ENCODE results near the gene CTNND2. TPM values are rescaled to one million over a fixed set of nuclear protein-coding genes. Genes with fewer than 3 reads are reported as not detected.

The CTNND2 gene
- total RNA-seq, 1 experiment from 2014 or later, result 7.0 TPM

- Histone ChIP-seq H3K56ac (ENCODE audit: insufficient read length, low read depth, low read length) (no peak overlapping the region), H3T11ph (ENCODE audit: low read length) (no peak overlapping the region), H2BK20ac (ENCODE audit: low read depth, low read length, poor library complexity, severe bottlenecking) (no peak overlapping the region), H2BK120ac (ENCODE audit: low read depth, low read length, poor library complexity, severe bottlenecking) (no peak overlapping the region), H4K20me1 (ENCODE audit: control insufficient read depth, insufficient read depth, insufficient read length) (no peaks in the 10 kb centered on the region), H2BK5ac (ENCODE audit: insufficient read length, low read length) (no peak overlapping the region), H3K79me2 (ENCODE audit: insufficient read depth, low read length) (no peaks in the 10 kb centered on the region), H3K4me1 (ENCODE audit: insufficient read depth, low read length) (no peaks in the 10 kb centered on the region; the same call in 1 of the 2 replicates), H3K9ac (ENCODE audit: extremely low read depth, insufficient read length, low read length) (no peak overlapping the region), H2AFZ (ENCODE audit: low read length) (no peak overlapping the region), H2AK5ac (ENCODE audit: insufficient read length, low read length) (no peak overlapping the region), H3K79me1 (ENCODE audit: insufficient read depth, low read depth, low read length, poor library complexity, severe bottlenecking) (no peaks in the 10 kb centered on the region), H3K27me3 (ENCODE audit: insufficient read depth, low read length) (no peaks in the 10 kb centered on the region), H3K23me2 (ENCODE audit: insufficient read length, low read depth, low read length, poor library complexity, severe bottlenecking) (no peaks in the 10 kb centered on the region), H3K4me2 (ENCODE audit: insufficient read depth, insufficient read length, low read length) (no peak overlapping the region), H4K8ac (replicated peaks; ENCODE audit: insufficient read length, low read depth, low read length) (no peak overlapping the region), H2BK15ac (ENCODE audit: low read depth, low read length) (no peak overlapping the region), H3K27ac (ENCODE audit: insufficient read length, low read depth, low read length) (no peak overlapping the region), H3K4ac (ENCODE audit: low read depth, low read length) (no peak overlapping the region), H3K23ac (ENCODE audit: insufficient read length, low read depth, low read length) (no peak overlapping the region), H4K91ac (ENCODE audit: insufficient read length, low read depth, low read length) (no peak overlapping the region), H4K5ac (ENCODE audit: insufficient read length, low read depth, low read length) (no peak overlapping the region), H2BK12ac (ENCODE audit: insufficient read length, low read depth, low read length) (no peak overlapping the region), H3K9me3 (ENCODE audit: control insufficient read depth, low read depth, low read length) (no peaks in the 10 kb centered on the region), H3K14ac (ENCODE audit: insufficient read depth, low read length) (no peak overlapping the region), H3K18ac (ENCODE audit: insufficient read length, low read depth, low read length) (no peak overlapping the region)
- H3K4me3 Mint-ChIP-seq, result no peak overlapping the region
- no peak overlapping the region for H3K27ac Mint-ChIP-seq
- no CpG with 5 or more reads among the region's 1 CpG for whole genome bisulfite sequencing (ENCODE audit: extremely low coverage, insufficient read length, low lambda C conversion rate)
- H3K9me3 Mint-ChIP-seq, result peaks cover 0 to 5% of the 10 kb centered on the region in 2 experiments; a peak in 2 of 5 replicates
- H3K4me1 Mint-ChIP-seq, result peaks cover 9 to 15% of the 10 kb centered on the region in 2 experiments
- DNase-seq, result no peak
- TF ChIP-seq CTCF (conservative IDR thresholded peaks at IDR 0.05), result no peak
- peaks cover 0 to 7% (median 0%) of the 10 kb centered on the region in 3 experiments; a peak in 2 of 7 replicates for H3K36me3 Mint-ChIP-seq (ENCODE audit: insufficient read depth in 1 of 3, low read depth in 3 of 3)
- H3K27me3 Mint-ChIP-seq (ENCODE audit: low read depth), result peaks cover 11% of the 10 kb centered on the region
Measured at GRCh38 chr5:11072076-11072475, 832.2 kb downstream of the CTNND2 start.
